DMS53 treated with DMSO at 0.1 percent for 48 hours (cell line): Measurements from ENCODE around the gene MMGT1.
"Not testable (repeated sequence)": the region's sequence is repeated elsewhere in the genome, so short reads cannot be mapped to it uniquely, and the experiment has no call there.

Experiments
- DNase-seq: peaks from one replicate; lab custom pipeline; 2025; ENCODE audit not compliant: unreplicated experiment; lab: John Stamatoyannopoulos, UW

The MMGT1 gene

GRCh38 chrX:135927897-135928296 lies 45.9 kb downstream of the MMGT1 start:
- DNase-seq = no peak

GRCh38 chrX:135923353-135923752 lies 50.4 kb downstream of the MMGT1 start:
- no peak for DNase-seq

- DNase-seq = not testable (repeated sequence)
These were observed 53.3 kb downstream of the MMGT1 start for GRCh38 chrX:135920516-135920915.

- no peak for DNase-seq
These were observed 59.4 kb downstream of the MMGT1 start for GRCh38 chrX:135914404-135914803.
